ENCODE measurements around the gene SUPT3H. TPM values are rescaled to one million over a fixed set of nuclear protein-coding genes. Genes with fewer than 3 reads are reported as not detected.
"Not testable (repeated sequence)": the region's sequence is repeated elsewhere in the genome, so short reads cannot be mapped to it uniquely, and the experiment has no call there.

Gene SUPT3H
- total RNA-seq, 2 experiments from 2014 or later = 8.2 to 11.7 TPM

DNA sequence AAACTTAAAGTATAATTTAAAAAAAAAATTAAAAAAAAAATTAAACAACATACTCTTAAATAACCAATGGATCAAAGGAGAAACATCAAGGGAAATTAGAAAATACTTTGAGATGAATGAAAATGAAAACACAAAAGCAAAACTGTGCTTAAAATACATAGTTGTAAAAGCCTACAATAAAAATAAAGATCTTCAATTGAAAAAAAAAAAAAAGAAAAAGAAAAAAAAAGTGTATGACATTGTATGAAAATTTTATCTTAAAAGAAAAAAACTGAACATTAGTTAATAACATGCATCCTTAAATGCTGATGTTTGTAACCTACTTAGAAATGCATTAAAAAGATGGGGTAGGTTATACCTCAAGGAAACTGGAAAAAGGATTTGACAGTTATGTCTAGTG, 501.1 kb downstream of the SUPT3H start:
- H3K36me3 Mint-ChIP-seq = peaks cover 21% of the 10 kb centered on the region
- H3K9me3 Mint-ChIP-seq (ENCODE audit: low read depth); H3K4me1 Mint-ChIP-seq; H3K27ac Mint-ChIP-seq; ATAC-seq; H3K27me3 Mint-ChIP-seq; H3K4me3 Mint-ChIP-seq; DNase-seq; CTCF ChIA-PET: not testable (repeated sequence)

DNA sequence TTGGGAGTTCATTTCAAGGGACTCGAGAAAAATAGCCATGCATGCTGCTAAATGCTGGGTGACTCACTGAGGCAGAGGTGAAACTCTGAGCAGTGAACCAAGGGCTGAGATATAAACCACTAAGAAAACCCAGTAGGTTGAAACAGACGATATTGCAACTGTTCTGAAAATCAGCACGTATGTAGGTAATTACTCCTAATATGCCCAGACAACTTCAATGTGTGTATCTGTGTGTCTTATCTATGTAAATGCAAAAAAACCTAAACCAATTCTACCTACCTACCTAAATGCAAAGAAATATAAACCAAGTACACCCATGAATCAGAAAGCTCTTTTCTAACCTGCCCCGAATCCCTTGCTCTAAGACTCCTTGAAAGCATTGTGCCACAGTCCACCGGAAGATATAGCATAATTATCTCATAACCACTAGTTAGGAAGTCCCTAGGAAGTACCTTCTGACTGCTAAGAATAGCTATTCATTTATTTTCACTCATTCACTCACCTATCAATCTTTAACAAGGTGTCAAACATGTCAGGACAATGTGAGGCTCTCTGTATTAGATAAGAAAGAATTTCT, 508.3 kb downstream of the SUPT3H start:
- Mint-ChIP-seq H3K4me1 (peaks cover 28% of the 10 kb centered on the region), H3K36me3 (peaks cover 30% of the 10 kb centered on the region), H3K4me3 (peak overlapping the region; percentile 3), H3K9me3 (ENCODE audit: low read depth) (peaks cover 9% of the 10 kb centered on the region), H3K27ac (peak overlapping the region; percentile 60), H3K27me3 (no peaks in the 10 kb centered on the region)
- peak; percentile 43 for DNase-seq
- CTCF ChIA-PET = interaction anchor here (0.6 to 1.0 kb wide), 2 partner anchors 10 to 257 kb away, joined by 3 read pairs; no protein-coding TSS in a partner anchor
- ATAC-seq = peak; percentile 70

GRCh38 chr6:44868910-44869309, 508.8 kb downstream of the SUPT3H start:
- Mint-ChIP-seq H3K27me3 (no peaks in the 10 kb centered on the region), H3K9me3 (ENCODE audit: low read depth) (peaks cover 9% of the 10 kb centered on the region), H3K4me1 (peaks cover 28% of the 10 kb centered on the region), H3K36me3 (peaks cover 35% of the 10 kb centered on the region), H3K27ac (peak overlapping the region; percentile 60), H3K4me3 (no peak overlapping the region)
- ATAC-seq (no peak), DNase-seq (no peak)
- CTCF ChIA-PET = interaction anchor here (0.6 to 1.0 kb wide), 2 partner anchors 9 to 256 kb away, joined by 3 read pairs; no protein-coding TSS in a partner anchor

- no peak for ATAC-seq
Observed at GRCh38 chr6:44868335-44868668, 509.4 kb downstream of the SUPT3H start.

DNA sequence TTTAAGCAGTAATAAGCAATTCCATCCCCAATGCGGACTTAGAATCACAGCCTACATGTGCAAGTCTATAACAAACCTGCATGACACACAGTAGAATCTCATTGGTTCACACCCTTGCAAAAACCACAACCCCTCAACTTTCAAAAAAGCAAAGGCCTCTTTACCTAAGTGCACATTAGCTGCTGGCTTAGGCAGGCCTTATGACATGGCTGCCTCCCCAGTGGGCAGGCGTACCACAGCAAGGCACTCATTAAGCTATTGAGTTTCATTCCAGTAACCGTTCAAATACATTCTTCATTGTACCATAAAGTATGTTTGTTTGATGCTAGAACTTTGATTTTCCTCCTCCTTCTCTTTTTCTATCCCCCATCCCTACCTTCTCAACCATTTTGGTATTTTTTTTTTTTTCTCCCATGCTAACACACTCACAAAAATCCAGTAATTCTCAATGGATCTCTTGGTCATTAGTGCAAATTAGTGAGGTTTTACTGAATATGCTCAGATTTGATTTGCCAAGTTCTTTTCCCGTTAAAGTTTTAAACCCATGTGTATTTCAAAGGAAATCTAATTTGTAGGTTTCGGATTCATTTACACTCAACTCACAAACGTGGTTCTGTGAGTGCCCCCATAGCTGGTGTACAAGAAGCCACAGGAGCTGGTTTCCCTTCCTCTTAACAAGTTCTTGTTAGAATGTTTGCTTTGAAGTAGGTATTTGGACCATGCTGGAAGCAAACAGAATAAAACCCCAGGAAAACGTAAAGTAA, 510.0 kb downstream of the SUPT3H start:
- DNase-seq (no peak), ATAC-seq (no peak)
- CTCF ChIA-PET = no interaction called here
- no peak overlapping the region for H3K4me3 Mint-ChIP-seq
- peaks cover 43% of the 10 kb centered on the region for H3K36me3 Mint-ChIP-seq
- peaks cover 28% of the 10 kb centered on the region for H3K4me1 Mint-ChIP-seq
- peaks cover 14% of the 10 kb centered on the region for H3K9me3 Mint-ChIP-seq (ENCODE audit: low read depth)
- H3K27ac Mint-ChIP-seq = no peak overlapping the region
- no peaks in the 10 kb centered on the region for H3K27me3 Mint-ChIP-seq

More at GRCh38 chr6:44868335-44868668, 509.4 kb downstream of the SUPT3H start:
- Mint-ChIP-seq H3K36me3 (peaks cover 39% of the 10 kb centered on the region), H3K4me1 (peaks cover 28% of the 10 kb centered on the region), H3K4me3 (no peak overlapping the region), H3K27me3 (no peaks in the 10 kb centered on the region), H3K27ac (peak overlapping the region; percentile 60), H3K9me3 (ENCODE audit: low read depth) (peaks cover 13% of the 10 kb centered on the region)
- CTCF ChIA-PET = interaction anchor here (1.0 kb wide), 1 partner anchor 9 kb away, joined by 3 read pairs; no protein-coding TSS in a partner anchor
- no peak for DNase-seq

- ATAC-seq, DNase-seq, CTCF ChIA-PET, H3K27ac Mint-ChIP-seq, H3K4me3 Mint-ChIP-seq, H3K27me3 Mint-ChIP-seq: not testable (repeated sequence)
- H3K4me1 Mint-ChIP-seq = peaks cover 28% of the 10 kb centered on the region
- H3K9me3 Mint-ChIP-seq (ENCODE audit: low read depth) = peaks cover 14% of the 10 kb centered on the region
- peaks cover 46% of the 10 kb centered on the region for H3K36me3 Mint-ChIP-seq
Observed at GRCh38 chr6:44865184-44865583, 512.5 kb downstream of the SUPT3H start.

- no peaks in the 10 kb centered on the region for H3K27me3 Mint-ChIP-seq
- no peak for ATAC-seq
- peaks cover 8% of the 10 kb centered on the region for H3K9me3 Mint-ChIP-seq (ENCODE audit: low read depth)
- DNase-seq = no peak
- CTCF ChIA-PET = interaction anchor here (0.9 kb wide), 1 partner anchor 9 kb away, joined by 3 read pairs; no protein-coding TSS in a partner anchor
- H3K36me3 Mint-ChIP-seq = peaks cover 25% of the 10 kb centered on the region
- H3K4me1 Mint-ChIP-seq = no peaks in the 10 kb centered on the region
- no peak overlapping the region for H3K4me3 Mint-ChIP-seq
- no peak overlapping the region for H3K27ac Mint-ChIP-seq
Observed at GRCh38 chr6:44859901-44860410, 517.8 kb downstream of the SUPT3H start.

DNA sequence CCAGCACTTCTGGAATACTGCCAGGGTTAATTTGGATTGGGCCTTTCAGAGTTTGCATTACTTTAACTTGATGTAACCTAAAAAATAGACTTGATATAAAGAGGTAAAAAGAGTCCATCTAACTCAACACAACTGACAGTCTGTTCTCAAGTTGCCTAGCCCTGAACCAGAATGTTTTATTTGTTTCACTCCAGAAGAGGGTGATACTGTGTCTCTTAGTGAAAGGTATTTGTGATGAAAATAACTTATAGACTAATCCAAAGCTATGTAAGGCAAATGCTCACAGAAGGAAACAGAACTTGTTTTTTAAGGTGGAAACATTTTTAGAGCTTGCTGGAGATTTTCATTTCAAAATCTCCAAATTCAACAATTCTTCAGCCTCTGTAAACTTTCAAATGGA, 518.7 kb downstream of the SUPT3H start:
- Mint-ChIP-seq H3K36me3 (peaks cover 19% of the 10 kb centered on the region), H3K4me3 (no peak overlapping the region), H3K27ac (no peak overlapping the region), H3K9me3 (ENCODE audit: low read depth) (peaks cover 7% of the 10 kb centered on the region), H3K4me1 (no peaks in the 10 kb centered on the region), H3K27me3 (no peaks in the 10 kb centered on the region)
- DNase-seq (no peak), ATAC-seq (no peak)
- CTCF ChIA-PET = interaction anchor here (0.9 kb wide), 1 partner anchor 10 kb away, joined by 3 read pairs; no protein-coding TSS in a partner anchor

DNA sequence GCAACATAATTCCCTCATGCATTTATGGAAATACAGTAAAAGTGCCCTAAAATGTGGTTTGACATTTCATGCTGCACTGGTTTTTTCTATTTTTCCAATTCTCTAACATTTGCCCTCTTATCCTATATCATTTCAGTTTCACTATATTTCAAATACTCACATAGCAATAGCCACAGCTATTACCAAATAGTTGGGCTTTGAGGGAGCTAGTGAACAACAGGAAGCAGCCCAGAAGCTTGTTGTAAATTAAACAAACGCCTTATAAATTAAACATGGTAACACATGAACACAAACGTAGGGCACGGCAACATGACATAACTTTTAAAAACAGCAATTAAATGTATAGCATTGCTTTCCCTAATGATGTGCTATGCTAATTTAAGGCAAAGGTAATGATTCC, 521.3 kb downstream of the SUPT3H start:
- DNase-seq (no peak), ATAC-seq (no peak)
- peaks cover 9% of the 10 kb centered on the region for H3K36me3 Mint-ChIP-seq
- no peak overlapping the region for H3K4me3 Mint-ChIP-seq
- peaks cover 2% of the 10 kb centered on the region for H3K9me3 Mint-ChIP-seq (ENCODE audit: low read depth)
- CTCF ChIA-PET = no interaction called here
- no peaks in the 10 kb centered on the region for H3K27me3 Mint-ChIP-seq
- no peaks in the 10 kb centered on the region for H3K4me1 Mint-ChIP-seq
- H3K27ac Mint-ChIP-seq = no peak overlapping the region

DNA sequence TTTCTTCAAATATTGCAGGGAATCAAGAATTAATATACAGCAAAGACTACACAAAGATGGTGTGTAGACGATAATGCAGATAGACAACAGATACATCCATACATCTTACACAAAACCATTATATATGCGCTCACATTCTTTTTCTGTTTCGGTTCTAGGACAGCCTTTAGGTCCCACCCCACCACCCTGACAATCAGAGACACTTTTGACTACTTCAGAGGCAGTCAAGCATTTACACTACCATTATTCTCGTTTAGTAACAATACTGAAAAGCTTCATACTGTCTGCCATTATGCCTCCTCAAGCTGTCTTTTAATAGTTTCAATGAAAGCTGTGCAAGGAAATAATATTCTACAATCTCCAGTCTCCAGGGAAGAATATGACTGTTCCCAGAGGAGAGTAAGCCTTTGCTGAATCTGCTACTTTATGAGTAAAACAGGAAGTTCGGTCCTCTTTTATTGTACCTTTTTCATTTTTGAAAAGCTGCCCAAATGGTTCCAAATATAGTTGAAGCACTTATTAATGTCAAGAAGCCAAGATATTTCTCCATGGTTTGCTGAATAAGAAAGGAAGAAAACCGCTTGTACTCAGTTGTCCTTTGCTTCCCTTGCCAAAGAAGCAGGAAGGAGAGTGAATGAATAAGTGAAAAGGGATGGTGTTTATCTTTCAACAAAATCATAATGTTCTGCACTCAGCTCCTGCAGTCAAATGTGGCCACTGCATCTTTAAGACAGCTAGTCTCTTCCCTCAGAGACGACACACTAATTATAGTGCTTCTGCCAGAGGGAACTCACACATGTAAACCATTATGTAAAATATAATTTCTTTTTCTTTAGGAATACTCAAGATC, 521.9 kb downstream of the SUPT3H start:
- Mint-ChIP-seq H3K4me1 (no peaks in the 10 kb centered on the region), H3K36me3 (peaks cover 9% of the 10 kb centered on the region), H3K4me3 (no peak overlapping the region), H3K27ac (no peak overlapping the region), H3K9me3 (ENCODE audit: low read depth) (peaks cover 2% of the 10 kb centered on the region), H3K27me3 (no peaks in the 10 kb centered on the region)
- CTCF ChIA-PET = no interaction called here
- no peak for ATAC-seq
- DNase-seq = no peak

- H3K27ac Mint-ChIP-seq = no peak overlapping the region
- CTCF ChIA-PET = interaction anchor here (0.9 kb wide), 1 partner anchor 11 kb away, joined by 4 read pairs; no protein-coding TSS in a partner anchor
- peaks cover 4% of the 10 kb centered on the region for H3K4me1 Mint-ChIP-seq
- ATAC-seq = no peak
- no peak for DNase-seq
- H3K9me3 Mint-ChIP-seq (ENCODE audit: low read depth) = peaks cover 2% of the 10 kb centered on the region
- no peaks in the 10 kb centered on the region for H3K27me3 Mint-ChIP-seq
- H3K4me3 Mint-ChIP-seq = no peak overlapping the region
- H3K36me3 Mint-ChIP-seq = peaks cover 7% of the 10 kb centered on the region
Observed at GRCh38 chr6:44854712-44855443, 522.9 kb downstream of the SUPT3H start.

DNA sequence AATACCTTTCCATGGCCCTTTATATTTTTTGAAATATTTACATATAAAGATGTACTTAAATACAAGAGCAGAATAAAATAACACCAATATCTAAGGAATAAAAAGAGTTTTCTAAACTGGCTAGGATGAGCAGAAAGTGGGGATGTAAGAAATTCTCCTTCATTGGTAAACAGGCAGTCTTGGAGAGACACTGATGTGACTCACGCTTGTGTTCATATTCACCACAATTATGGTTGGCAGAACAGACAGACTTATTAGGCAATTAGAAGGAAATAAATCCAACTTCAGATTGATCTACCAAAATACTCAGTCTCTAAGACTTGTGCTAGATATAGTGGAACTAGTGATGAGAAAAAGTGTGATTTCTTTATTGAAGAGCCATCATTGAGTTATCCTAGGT, 526.6 kb downstream of the SUPT3H start:
- ATAC-seq (no peak), DNase-seq (no peak)
- Mint-ChIP-seq H3K4me1 (peaks cover 5% of the 10 kb centered on the region), H3K27ac (no peak overlapping the region), H3K27me3 (no peaks in the 10 kb centered on the region), H3K4me3 (no peak overlapping the region), H3K36me3 (peaks cover 8% of the 10 kb centered on the region), H3K9me3 (ENCODE audit: low read depth) (peaks cover 2% of the 10 kb centered on the region)
- CTCF ChIA-PET = interaction anchor here (0.7 kb wide), 1 partner anchor 11 kb away, joined by 3 read pairs; no protein-coding TSS in a partner anchor
